GM19452 (cell line): ENCODE data around the gene DMTF1.
A peak's percentile ranks its signal among the peaks of the same experiment; 100 is the strongest.
"Not testable (repeated sequence)": the region's sequence is repeated elsewhere in the genome, so short reads cannot be mapped to it uniquely, and the experiment has no call there.

Experiments used
- ATAC-seq: cut with Tn5 transposase; IDR thresholded peaks from one replicate; pipeline ENCODE4 v1.9.1; 2021; ENCODE audit not compliant: unreplicated experiment

Gene DMTF1

DNA sequence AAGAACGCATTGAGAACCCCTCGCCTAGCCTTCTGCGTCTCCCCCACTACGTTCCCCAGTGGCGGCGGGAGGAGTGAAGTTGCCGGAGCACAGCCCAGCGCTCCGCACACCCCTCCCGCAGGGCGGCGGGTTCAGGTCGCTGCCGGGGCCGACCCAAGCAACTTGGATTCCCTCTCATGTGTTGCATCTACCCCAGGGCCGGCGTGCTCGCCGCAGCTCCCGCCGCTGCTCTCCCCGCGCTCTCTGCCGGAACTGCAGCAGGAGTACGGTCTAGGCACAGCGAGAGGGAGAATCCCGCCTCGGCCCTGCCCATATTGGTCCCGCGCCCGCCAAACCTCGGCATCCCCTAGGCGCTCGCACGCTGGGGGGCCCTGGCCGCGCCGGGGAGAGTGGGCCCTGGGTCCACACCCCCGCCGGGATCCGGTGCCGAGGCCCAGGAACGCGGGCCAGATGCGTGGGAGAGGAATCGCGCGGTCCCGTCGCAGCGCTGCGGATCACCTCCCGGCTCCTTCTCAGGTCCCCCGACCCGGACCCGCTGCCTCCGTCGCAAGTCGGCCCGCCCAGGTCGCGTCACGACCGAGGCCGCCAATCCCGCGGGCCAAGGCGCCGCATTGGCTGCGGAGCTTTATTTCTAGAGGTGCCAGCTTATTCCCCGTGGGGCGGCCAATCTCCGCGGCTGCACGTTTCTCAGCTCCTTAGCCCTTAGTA is 67.9 kb downstream of the DMTF1 start:
- peak; percentile 36 for ATAC-seq

GRCh38 chr7:87220734-87221215 is 68.5 kb downstream of the DMTF1 start:
- no peak for ATAC-seq

GRCh38 chr7:87223666-87224065 is 71.4 kb downstream of the DMTF1 start:
- no peak for ATAC-seq

GRCh38 chr7:87225696-87226095 is 73.4 kb downstream of the DMTF1 start:
- ATAC-seq = no peak

- no peak for ATAC-seq
These were observed 74.2 kb downstream of the DMTF1 start for GRCh38 chr7:87226495-87226894.

GRCh38 chr7:87231258-87231657 is 79.0 kb downstream of the DMTF1 start:
- ATAC-seq = no peak

DNA sequence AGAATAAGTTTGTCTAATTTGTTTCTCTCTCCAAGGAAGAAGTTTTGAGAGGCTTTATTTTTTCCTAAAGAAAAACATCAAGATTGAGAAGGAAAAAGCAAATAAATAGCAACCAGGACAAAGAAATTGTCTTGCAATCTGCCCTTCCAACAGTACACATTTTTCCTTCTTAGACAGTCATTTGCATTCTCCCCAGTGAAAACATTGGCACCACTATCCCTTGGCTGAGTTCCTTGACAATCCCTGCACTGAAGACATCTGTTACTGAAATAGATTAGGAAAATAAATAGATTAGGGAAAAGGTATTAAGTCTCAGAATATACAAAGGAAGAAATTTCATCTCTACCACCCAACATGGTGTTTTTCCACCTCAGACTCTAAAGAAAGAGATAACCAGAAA is 79.5 kb downstream of the DMTF1 start:
- no peak for ATAC-seq

GRCh38 chr7:87234949-87235348 is 82.7 kb downstream of the DMTF1 start:
- ATAC-seq = no peak

GRCh38 chr7:87238464-87239051 is 86.3 kb downstream of the DMTF1 start:
- ATAC-seq = not testable (repeated sequence)

GRCh38 chr7:87245671-87246070 is 93.4 kb downstream of the DMTF1 start:
- not testable (repeated sequence) for ATAC-seq
